SH-SY5Y (cell line): ENCODE data around the gene MAP3K20.

Experiments
- GATA2 ChIP-seq: IDR thresholded peaks from 2 replicates; pipeline ENCODE4 v1.6.1; 2011; ENCODE audit warnings: mild to moderate bottlenecking, low read depth, low read length
- GATA3 ChIP-seq: IDR thresholded peaks from 2 replicates; pipeline ENCODE4 v1.6.1; 2011; ENCODE audit warnings: low read depth, mild to moderate bottlenecking, low read length, moderate library complexity

DNA sequence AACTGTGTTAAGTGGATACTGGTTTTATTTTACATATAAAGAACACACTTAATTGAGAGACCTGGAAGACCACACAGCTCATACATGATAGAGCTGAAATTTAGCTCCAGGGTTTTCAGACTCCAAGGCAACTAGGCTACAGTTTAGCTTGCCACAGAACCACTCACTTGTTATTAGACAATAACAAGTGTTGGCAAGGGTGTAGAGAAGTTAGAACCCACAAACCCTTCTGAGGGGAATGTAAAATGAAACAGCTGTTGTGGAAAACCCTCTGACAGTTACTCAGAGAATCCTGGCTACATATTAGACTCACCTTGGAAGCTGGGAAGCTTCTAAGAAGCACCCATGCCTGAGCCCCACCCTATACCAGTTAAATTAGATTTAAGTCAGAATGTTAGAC is 75.3 kb downstream of the MAP3K20 start:
- TF ChIP-seq GATA3 (no peak), GATA2 (no peak)
